Embryonic facial prominence (tissue), 1 donor: ENCODE measurements around the gene MOCS1.

Experiments
- DNase-seq: peaks from one replicate; pipeline ENCODE4 v3.0.0-alpha.2; 2016; ENCODE audit errors: extremely low spot score

Gene MOCS1

GRCh38 chr6:39876111-39876510, 58.2 kb downstream of the MOCS1 start:
- DNase-seq, result no peak

- no peak for DNase-seq
These were observed 60.8 kb downstream of the MOCS1 start for GRCh38 chr6:39873439-39873838.

GRCh38 chr6:39870950-39871349, 63.3 kb downstream of the MOCS1 start:
- no peak for DNase-seq

GRCh38 chr6:39867592-39867991, 66.7 kb downstream of the MOCS1 start:
- no peak for DNase-seq

- no peak for DNase-seq
These were observed 69.0 kb downstream of the MOCS1 start for GRCh38 chr6:39865011-39865888.

GRCh38 chr6:39861663-39862062, 72.6 kb downstream of the MOCS1 start:
- DNase-seq, result no peak

- no peak for DNase-seq
These were observed 75.2 kb downstream of the MOCS1 start for GRCh38 chr6:39859025-39859424.

- no peak for DNase-seq
These were observed 78.8 kb downstream of the MOCS1 start for GRCh38 chr6:39855356-39855995.
